Activated CD4-positive, alpha-beta T cell treated with anti-CD3 and anti-CD28 coated beads for 1 hour (primary cell): Measurements from ENCODE around the gene UCK2.
"Not testable (repeated sequence)": the region's sequence is repeated elsewhere in the genome, so short reads cannot be mapped to it uniquely, and the experiment has no call there.

Experiments used
- DNase-seq: peaks from one replicate; pipeline ENCODE4 v3.0.0-alpha.2; 2020

Gene UCK2

DNA sequence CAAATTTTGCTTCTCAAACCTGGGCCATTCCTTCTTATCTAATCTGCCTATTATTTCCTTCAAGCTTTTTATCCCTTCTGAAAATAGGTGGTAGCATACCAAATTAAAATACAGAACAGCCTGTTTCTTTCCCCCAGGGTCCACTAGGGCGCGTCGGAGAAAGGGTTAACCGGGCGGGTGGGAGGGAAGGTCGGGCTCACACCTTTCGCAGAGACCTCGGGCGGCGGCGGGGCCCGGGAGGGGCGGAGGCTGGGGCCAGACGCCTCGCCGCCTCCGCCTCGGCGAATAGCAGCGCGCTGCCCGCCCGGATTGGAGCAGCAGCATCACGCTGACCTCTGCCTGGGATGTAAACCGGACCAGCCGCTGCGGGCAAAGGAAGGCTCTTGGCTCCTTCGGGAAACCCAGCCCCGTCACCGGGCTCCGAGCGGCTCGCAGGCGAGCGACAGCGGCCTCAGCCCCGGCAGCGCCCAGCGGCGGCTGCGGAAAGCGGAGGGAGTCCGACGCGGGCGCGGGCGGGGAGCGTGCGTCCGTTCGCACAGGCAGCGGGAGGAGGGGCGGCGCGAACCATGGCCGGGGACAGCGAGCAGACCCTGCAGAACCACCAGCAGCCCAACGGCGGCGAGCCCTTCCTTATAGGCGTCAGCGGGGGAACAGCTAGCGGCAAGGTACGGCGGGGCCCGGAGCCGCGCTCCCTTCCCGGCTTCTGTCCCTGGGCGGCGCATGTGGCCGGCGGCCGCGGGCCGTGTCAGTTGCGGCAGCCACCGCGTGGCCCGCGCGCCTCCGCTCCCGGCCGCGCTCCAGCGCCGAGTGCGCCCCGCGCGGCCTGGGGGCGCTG lies at the start of gene UCK2:
Gene UCK2, plus strand, starts transcription at position 347 of the 835 bp plus-strand sequence. Its CDS starts 220 bp downstream, at position 567.
- peak; percentile 20 for DNase-seq

DNA sequence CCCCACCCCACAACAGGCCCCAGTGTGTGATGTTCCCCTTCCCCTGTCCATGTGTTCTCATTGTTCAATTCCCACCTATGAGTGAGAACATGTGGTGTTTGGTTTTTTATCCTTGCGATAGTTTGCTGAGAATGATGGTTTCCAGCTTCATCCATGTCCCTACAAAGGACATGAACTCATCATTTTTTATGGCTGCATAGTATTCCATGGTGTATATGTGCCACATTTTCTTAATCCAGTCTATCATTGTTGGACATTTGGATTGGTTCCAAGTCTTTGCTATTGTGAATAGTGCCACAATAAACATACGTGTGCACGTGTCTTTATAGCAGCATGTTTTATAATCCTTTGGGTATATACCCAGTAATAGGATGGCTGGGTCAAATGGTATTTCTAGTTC lies 49.2 kb upstream of the UCK2 start:
- not testable (repeated sequence) for DNase-seq

DNA sequence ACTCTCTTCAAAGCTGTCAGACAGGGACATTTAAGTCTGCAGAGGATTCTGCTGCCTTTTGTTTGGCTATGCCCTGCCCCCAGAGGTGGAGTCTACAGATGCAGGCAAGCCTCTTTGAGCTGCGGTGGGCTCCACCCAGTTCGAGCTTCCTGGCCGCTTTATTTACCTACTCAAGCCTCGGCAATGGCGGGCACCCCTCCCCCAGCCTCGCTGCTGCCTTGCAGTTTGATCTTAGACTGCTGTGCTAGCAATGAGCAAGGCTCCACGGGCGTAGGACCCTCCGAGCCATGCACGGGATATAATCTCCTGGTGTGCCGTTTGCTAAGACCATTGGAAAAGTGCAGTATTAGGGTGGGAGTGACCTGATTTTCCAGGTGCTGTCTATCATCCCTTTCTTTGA lies 43.9 kb upstream of the UCK2 start:
- not testable (repeated sequence) for DNase-seq

DNA sequence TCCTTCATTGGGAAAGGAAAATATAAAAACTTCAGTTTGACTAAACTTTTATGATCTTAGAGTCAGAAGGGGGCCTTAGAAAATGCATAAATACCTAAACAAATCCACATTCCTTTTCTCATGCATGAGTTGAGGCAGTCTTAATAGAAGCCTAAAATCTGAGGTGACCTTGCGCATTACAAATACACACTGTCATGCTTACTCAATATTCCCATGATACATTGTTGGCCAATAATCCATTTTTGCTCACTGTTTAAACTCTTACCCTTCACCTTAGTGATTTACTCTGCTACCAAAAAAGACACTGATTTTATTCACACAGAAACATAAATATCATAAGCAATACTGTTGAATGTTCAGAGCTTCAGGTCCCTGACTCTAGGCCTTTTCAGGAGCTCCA lies 39.7 kb upstream of the UCK2 start:
- no peak for DNase-seq

DNA sequence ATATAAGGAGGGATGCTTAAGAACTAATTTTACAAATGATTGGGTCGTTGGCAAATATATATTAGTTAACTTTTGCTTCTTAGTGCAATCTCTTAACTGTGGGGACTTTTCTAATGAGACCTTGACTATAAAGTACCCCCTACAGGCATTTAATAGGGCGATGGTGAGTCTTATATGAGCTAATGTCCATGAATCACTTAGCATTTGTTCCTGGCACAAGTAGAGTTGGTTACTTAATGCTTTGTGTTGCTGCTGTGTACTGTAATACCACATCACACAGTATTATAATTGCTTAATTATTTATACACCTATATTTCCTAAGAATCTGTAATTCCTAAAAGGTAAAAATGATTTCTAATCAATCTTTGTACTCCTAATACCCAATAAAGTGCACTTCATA lies 33.5 kb upstream of the UCK2 start:
- DNase-seq: no peak

DNA sequence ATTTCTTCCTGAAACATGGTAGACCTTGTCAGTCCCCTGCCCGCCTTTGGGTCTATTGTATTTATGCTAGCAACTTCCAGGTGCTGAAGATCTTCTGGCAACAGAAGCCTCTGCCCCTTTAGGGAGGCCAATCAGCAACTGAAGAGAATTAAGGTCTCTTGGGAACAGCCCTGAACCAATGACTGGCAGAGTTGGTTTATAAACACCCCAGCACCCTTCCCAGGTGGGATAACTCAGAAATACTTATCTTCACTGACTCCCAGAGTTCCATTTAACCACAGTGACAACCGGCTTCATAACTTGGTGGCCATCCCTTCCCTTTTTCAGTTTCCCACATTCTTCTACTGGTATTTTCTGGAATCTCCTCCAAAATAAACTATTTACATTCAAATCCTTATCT lies 31.5 kb upstream of the UCK2 start:
- no peak for DNase-seq

DNA sequence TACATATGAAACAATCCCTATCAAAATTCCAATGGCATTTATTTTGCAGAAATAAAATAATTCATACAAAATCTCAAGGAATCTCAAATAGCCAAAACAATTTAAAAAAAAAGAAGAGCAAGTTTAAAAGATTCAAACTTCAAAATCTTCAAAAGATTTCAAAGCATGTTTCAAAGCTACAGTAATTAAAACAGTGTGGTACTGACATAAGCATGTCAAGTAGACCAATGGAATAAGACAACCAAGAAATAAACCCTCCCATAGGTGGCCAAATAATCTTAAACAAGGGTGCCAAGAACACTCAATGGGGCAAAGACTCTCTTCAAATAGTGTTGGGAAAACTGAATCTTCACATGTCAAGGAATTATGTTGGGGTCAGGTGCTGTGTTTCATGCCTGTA lies 28.0 kb upstream of the UCK2 start:
- no peak for DNase-seq

DNA sequence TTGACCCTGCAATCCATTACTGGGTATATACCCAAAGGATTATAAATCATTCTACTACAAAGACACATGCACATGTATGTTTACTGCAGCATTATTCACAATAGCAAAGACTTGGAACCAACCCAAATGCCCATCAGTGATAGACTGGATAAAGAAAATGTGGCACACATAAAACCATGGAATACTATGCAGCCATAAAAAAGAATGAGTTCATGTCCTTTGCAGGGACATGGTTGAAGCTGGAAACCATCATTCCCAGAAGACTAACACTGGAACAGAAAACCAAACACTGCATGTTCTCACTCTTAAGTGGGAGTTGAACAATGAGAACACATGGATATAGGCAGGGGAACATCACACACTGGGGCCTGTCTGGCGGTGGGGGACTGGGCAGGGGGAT lies 22.9 kb upstream of the UCK2 start:
- DNase-seq: not testable (repeated sequence)

DNA sequence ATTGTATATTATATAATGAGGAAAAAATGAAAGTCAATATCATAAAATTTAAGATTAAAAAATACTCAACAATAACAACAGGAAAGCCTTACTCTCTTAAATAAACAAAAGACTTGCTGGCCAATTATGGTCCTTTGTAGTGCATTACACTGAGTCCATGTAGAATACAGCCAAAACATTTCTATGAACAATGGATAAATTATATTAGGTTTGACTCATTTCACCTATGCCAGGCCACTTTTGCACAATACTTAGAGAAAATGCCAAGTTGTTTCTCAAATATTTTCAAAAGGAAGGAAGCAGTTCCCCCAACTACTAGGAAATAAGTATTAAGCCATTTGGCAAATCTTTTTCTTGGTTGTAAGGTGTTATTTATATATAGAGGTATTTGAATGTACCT lies 19.8 kb upstream of the UCK2 start:
- DNase-seq: no peak

DNA sequence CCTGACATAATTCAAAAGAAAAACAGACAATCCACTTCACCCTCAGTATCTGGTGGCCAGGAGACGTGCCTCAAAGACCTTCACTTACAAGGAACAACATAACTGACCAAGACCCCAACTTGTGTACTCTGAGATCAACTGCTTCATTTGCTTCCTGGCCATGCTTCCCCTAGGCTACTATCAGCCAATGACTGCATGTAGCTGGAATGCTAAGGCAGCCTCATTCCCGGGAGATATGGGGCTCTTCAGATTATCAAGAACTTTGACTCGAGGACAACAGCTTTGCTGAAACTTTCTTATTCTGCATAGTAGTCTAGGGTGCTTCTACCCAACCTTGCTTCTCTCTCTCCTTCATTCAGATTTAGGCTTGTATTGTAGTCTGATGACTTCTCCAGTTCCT lies 11.7 kb upstream of the UCK2 start:
- no peak for DNase-seq

DNA sequence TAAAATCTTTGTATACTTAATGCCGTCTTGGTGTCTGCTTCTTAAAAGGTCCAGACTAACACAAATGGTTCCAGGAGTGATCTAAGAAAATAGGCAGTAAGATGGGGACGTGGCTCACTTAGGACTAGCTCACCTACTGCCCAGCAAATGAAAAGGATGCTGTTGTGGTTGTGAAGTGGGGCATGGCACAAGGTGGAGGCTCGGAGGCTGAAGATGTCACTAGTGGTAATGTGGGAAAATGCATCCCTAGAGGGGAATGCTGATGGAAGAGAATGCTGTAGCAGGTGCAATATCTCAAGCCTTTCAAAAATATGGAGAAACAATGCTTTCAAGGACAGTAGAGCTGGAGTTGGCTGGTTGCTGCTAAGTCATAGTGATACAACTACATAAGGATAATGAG lies 11.3 kb upstream of the UCK2 start:
- DNase-seq: no peak

DNA sequence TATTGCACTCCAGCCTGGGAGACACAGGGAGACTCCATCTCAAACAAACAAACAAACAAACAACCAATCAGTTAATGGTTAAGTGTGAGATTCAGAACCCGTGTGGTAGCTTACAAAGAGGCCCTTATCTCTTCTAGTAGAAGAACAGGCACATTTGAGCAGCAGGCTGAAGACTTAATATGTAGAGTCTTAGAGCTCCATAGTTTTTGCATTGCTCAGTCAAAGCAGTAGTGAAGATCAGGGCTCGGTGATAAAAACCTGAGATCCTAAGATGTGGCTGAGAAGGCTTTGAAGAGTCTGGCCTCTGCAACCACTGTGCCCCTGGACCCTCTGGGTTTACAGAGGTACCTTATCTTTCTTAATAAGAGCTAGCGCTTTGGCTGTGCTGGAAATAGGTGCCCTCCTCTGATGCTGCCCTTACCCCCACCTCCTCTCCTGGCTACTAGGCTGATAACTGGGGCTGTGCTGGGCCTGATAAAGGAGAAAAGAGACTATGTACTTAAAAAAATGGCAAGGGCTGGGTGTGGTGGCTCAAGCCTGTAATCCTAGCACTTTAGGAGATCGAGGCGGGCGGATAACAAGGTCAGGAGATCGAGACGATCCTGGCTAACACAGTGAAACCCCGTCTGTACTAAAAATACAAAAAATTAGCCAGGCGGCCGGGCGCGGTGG lies 10.5 kb upstream of the UCK2 start:
- no peak for DNase-seq

DNA sequence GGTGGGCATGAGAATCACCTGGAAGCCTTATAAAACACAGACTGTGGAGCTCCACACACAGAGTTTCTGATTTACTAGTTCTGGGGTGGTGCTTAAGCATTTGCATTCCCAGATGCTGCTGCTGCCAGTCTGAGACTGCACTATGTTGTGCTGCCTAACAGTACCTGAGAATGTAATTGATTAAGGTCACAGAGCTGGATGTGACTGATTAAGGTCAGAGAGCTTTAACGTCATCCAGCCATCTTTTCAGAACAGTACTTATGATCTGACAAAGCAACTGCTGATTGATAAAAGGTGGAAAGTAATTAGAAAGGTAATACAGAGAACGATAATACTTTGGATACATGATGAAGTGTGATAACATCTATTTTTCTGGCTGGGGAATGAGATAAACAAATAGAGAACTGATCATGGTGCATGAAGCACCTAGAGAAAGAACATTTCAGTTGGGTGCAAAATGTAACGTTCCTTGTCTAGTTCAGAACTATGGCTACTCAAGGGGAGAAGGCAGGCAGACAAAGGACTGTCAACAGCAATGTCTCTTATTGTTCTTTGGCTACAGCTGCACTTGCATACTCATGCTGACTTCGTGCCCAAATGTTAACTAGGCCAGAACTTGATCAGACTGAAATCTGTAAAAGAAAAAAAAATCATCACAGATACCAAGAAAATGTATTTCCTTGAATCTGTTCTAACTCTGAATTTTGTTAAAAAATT lies 3.7 kb upstream of the UCK2 start:
- DNase-seq: no peak

DNA sequence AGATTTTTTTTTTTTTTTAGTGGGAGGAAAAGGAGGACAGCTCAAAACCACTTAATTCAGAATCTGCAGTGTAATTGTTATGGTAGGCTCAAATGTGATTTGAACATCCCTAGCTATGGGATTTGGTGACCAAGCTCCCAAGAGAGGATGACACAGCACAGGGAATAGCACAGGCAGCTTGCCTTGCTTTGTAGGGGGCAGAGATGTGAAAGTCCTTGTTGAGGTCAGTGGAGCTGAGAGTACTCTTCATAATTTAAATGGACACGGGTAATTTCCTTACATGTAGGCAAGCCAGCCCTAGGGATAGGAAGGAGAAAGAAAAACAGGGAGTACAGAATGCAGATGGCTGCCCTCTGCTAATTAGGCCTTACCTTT lies 3.2 kb upstream of the UCK2 start:
- no peak for DNase-seq

DNA sequence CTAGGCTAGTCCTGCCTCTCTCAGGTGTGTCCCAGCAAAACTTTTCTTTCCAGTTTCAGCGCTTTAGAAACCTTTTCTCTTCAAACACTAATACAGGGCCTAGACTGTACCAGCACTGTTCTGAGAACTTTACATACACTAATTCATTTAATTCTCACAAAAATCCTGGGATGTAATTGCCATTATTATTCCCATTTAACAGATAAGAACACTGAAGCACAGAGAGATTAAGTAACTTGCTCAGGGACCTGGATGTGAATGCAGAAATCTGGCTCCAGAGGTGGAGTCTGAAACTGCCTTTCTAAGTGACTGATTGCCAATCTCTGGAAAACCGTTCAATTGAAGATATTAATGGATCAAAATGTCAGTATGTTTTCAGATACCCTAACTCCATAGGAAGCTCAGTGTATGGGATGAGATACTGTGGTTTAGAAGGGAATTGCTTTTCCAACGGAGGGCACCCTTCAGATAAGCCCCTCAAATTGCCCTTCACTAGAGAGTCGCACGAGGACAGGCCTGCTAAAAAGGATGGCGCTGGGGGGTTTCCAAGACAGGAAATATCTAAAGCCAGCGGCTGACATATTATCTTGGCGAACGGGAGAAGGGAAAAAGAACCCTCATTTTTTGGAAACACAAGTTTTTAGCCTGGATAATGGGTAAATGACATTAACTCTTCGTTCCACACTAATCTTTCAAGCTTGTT lies 698 bp upstream of the UCK2 start:
- DNase-seq: no peak

DNA sequence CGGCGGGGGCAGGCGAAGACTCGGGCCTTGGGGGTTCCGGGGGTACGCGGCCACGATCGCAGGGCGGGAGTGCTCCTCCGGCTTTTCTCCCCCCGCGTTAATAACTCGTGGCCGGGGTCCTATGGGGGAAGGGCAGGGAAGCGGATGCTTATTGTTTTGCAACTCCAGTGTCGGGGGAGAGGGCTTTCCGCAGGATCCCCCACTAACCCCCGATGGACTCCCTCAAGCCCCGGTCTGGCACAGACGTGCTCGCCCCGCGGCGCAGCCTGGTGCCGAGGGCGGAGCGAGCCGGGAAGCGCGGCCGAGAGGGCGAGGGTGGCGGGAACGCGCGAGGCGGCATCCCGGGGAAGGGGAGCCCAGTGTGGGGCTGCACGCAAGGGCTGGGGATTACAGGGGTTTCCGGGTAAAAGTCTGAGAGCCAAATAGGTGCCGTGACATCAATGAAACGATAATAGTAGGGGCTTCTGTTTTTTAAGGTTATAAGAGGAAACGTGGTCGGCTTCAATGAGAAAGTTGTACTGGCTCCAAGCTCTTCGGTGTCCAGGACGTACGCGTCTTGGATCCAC lies 772 bp downstream of the UCK2 start:
- peak; percentile 12 for DNase-seq

DNA sequence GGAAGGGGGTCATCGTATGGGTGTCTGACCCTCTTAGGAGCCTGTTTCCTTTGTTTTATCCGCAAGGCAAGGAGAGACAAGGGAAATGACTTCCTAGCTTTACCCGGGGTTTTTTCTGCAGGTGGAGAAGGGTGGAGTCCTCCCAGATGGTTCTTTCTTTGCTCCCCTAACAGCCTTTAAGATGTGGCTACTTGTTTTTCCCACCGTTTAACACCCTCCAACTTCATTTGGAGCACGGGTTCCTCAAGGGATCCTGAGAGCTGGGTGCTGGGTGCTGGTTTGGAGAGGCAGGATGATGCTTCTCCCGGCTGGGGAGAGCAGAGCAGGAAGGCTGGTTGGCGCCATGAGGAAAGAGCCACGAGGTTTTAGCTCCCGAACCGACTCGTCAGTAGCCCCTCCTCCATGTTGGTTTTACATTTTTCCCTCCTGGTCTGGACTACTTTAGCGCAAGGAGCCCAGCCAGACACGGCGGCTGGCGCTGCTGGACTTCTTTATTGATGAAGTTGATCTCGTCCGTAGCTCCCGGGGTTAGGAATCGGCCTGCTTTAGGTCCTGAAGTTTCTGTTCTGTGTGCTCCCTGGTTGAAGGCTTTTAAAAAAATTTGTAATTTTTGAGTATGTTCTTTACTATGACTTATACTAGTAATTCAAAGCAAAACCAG lies 1.4 kb downstream of the UCK2 start:
- DNase-seq: no peak

DNA sequence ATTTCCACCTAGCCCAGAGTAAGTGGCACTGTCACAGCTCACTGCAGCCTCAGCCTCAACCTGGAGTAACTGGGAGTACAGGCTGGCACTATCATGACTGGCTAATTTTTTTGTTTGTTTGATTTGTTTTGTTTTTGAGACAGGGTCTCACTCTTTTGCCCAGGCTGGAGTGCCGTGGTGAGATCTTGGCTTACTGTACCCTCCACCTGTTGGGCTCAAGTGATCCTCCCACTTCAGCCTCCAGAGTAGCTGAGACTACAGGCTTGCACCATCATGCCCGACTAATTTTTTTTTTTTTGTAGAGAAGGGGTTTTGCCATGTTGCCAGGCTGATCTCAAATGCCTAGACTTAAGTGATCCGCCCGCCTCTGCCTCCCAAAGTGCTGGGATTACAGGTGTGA lies 2.5 kb downstream of the UCK2 start:
- DNase-seq: no peak

DNA sequence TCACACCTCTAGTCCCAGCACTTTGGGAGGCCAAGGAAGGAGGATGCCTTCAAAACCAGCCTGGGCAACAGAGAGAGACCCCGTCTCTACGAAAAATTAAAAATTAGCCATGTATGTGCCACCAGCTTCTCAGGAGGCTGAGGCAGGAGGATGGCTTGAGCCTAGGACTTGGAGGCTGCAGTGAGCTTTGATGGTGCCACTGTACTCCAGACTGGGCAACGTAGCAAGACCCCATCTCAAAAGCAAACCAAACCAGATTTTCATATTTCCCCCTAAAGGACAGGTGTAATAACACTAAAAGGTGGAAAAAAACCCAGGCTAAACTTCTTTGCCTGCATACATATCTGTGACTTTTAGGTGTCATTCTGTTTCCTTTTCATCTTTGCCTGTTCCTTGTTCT lies 3.7 kb downstream of the UCK2 start:
- no peak for DNase-seq

DNA sequence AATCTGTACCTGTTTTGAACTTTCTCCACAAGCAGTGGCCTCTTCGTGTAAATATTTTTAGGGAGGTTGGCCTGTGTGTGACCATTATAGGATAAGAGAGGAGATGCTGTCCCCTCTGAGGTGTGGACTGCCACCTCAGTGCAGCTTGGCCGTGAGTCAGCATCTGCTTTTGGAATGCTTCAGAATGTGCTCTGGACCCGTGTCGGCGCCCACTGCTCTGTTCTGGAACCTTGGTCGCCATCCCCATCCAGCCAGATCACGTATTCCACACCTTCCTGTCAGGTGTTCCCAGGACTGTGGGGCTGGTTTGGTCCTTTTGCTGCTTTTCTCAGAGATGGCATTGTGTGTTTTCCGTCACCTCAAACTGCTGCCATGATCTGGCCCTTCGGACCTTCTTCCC lies 5.5 kb downstream of the UCK2 start:
- no peak for DNase-seq

DNA sequence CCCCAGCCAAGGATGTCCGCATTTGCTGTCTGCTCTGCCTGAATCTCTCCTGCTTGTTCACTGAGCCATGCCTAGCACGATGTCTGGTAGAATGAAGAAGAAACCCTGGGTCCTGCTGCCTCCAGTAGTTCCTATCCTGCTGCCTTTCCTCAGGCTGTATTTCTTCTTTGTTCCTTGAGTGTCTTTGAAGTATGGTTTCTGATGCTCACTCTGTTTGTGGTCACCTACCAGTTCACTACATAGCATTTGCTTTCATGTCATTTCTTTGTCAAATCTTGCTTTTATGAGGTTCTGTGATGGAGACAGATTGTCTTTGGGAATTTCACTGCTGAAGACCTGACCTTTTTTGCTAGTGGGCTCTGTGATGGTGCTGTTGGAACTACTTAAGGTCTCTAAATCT lies 5.9 kb downstream of the UCK2 start:
- DNase-seq: no peak

DNA sequence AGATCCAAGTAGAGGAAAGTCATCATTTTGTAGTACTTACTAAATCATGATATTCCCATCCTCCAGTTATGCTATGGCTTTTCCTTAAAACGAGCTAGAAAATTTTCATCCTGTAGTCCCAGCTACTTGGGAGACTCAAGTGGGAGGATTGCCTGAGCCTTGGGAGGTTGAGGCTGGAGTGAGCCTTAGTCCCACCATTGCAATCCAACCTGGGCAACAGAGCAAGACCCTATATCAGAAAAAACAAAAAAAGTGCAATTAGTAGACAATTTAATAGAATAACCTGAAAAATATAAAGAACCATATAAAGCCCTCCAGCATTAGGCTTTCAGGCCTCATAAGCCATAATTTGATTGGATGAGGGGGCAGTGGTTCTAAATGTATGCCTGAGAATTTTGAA lies 6.8 kb downstream of the UCK2 start:
- no peak for DNase-seq

DNA sequence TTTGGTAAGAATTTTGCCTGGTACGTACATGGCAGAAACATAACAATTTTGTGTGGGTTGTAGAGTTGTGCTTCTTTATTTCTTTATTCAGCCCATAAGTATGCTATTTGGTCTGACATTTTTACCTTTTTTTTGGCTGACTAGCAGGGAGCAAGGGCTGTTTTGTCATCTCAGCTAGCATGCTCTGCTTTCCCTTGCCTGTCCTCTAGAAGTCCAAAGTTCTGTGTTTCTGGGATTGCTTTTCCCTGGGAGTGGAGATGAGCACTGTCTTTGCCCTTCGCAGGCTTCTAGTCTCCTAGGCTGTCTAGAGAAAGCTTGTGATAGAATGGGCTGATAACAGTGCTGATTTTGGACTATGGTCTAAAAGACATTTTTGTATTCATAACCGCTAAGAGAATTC lies 7.5 kb downstream of the UCK2 start:
- no peak for DNase-seq
